ENCODE data around the gene EFR3B.
A peak's percentile ranks its signal among the peaks of the same experiment; 100 is the strongest.

Gene EFR3B

GRCh38 chr2:25035537-25036220 is 6.2 kb upstream of the EFR3B start:
- no peak overlapping the region for H3K4me3 ChIP-seq
- no peak for DNase-seq (ENCODE audit: low spot score)
- TF ChIP-seq CTCF (IDR thresholded peaks at IDR 0.05): no peak
- no peak overlapping the region for H3K27ac ChIP-seq

DNA sequence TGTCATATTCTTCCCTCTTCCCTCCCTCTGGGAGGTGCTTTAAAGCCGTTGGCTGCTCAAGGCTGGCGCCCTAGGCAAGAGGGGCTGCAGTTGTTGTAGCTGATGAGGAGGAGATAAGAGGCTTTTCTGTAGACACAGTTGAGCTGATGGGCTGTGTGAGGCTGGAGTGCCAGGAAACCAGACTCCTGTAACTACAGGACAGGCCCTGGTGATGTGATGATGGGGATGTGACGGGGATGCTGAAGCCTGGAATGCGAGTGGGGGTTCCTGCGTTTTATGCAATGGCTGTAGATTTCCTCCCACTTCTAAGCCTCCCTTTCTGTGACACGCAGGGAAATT is 5.7 kb upstream of the EFR3B start:
- no peak overlapping the region for H3K27ac ChIP-seq
- TF ChIP-seq CTCF (IDR thresholded peaks at IDR 0.05): no peak
- DNase-seq (ENCODE audit: low spot score): no peak
- H3K4me3 ChIP-seq: no peak overlapping the region

DNA sequence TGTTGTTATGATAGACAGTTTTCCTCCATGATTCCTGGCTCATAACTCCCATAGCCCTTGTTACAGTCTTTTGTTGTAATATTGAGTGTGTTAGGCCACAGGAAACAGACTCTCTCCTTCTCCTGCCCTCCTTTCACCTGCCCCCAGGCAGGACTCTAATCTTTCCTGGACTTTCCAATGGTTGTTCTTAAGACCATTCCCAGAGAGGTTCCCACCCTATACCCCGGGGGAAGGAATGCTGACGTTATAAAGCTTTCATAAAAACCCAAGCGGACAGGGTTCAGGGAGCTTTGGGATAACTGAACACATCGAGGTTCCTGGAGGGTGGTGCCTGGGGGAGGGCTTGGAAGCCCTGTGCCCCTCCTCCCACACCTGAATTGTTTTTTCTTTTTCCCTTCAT is 2.8 kb upstream of the EFR3B start:
- no peak for DNase-seq (ENCODE audit: low spot score)
- no peak overlapping the region for H3K27ac ChIP-seq
- TF ChIP-seq CTCF (IDR thresholded peaks at IDR 0.05): no peak
- H3K4me3 ChIP-seq: no peak overlapping the region

DNA sequence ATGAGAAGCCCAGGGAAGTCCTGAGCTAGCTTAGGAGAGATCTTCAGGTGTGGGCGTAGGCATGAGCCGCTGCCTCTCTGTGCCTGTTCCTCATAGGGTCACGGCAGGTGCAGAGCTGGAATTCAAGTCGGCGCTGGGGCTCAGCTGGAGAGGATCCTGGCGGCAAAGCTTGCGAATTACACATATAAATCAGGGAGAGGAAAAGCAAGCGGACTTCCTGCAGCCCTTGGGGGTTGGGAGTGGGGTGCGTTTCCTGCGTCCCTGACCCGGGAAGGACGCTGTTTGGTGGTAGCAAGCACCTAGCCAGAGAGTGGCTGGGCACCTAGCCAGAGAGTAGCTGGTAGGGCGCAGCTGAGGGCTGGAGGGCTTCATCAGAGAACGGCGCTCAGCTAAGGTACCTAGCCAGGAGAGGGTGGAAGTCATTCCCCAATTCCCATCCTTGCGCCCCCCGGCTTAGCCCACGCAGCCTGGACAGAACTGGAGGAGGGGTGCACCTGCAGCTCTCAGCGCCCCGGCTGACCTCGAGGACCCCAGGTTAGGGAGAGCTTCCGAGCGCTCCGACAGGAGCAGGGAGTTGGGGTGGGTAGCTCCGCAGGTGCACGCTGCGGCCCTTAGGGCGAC is 459 bp upstream of the EFR3B start:
- no peak for DNase-seq (ENCODE audit: low spot score)
- H3K4me3 ChIP-seq: peak overlapping the region; percentile 88
- TF ChIP-seq CTCF (IDR thresholded peaks at IDR 0.05): no peak
- H3K27ac ChIP-seq: peak overlapping the region in 1 of 2 donors; percentile 79

GRCh38 chr2:25042321-25043240 is 705 bp downstream of the EFR3B start:
- DNase-seq (ENCODE audit: low spot score): peak; percentile 76
- TF ChIP-seq CTCF (IDR thresholded peaks at IDR 0.05): no peak
- Histone ChIP-seq H3K27ac (peak overlapping the region; percentile 39 to 79), H3K4me3 (peak overlapping the region; percentile 88)

- Histone ChIP-seq H3K4me3 (peak overlapping the region; percentile 88), H3K27ac (no peak overlapping the region)
- no peak for TF ChIP-seq CTCF (IDR thresholded peaks at IDR 0.05)
- no peak for DNase-seq (ENCODE audit: low spot score)
These were observed 1.5 kb downstream of the EFR3B start for GRCh38 chr2:25043241-25043867.

Data from coronary artery (tissue), 2 donors.